WI38 (cell line): Measurements from ENCODE around the gene THBS3.

Experiments used
- H3K4me3 ChIP-seq: 2 replicates; pipeline ENCODE4 v1.5.1; 2011; ENCODE audit warnings: low read depth, mild to moderate bottlenecking, control low read depth, low read length
- CTCF ChIP-seq: IDR thresholded peaks from 2 replicates; pipeline ENCODE4 v1.5.1; 2012; ENCODE audit warnings: low read depth, mild to moderate bottlenecking, control low read depth, low read length

THBS3 gene

GRCh38 chr1:155207806-155208540, at the start of gene THBS3:
Gene THBS3, minus strand, starts transcription at chr1:155207897. Its CDS starts 21 bp downstream, at chr1:155207876.
- no peak for TF ChIP-seq CTCF
- peak within 1 kb of the TSS; percentile 96 for H3K4me3 ChIP-seq

GRCh38 chr1:155256058-155256852, 48.6 kb upstream of the THBS3 start:
- no peak for TF ChIP-seq CTCF
- H3K4me3 ChIP-seq: peak overlapping the region; percentile 75

- H3K4me3 ChIP-seq: peak within 1 kb of the TSS; percentile 75
Measured at GRCh38 chr1:155255243-155256007, 47.7 kb upstream of the THBS3 start, which contains the start of gene ENTREP3. Gene ENTREP3, minus strand, starts transcription at chr1:155255483. Its CDS starts 606 bp downstream, at chr1:155254877.

GRCh38 chr1:155254714-155255242, 47.1 kb upstream of the THBS3 start:
- H3K4me3 ChIP-seq: peak overlapping the region; percentile 75
- no peak for TF ChIP-seq CTCF

More at GRCh38 chr1:155255243-155256007, 47.7 kb upstream of the THBS3 start, which contains the start of gene ENTREP3:
- no peak for TF ChIP-seq CTCF

- peak overlapping the region; percentile 75 for H3K4me3 ChIP-seq
- no peak for TF ChIP-seq CTCF
Measured at GRCh38 chr1:155254228-155254713, 46.6 kb upstream of the THBS3 start.

GRCh38 chr1:155253797-155254196, 46.1 kb upstream of the THBS3 start:
- H3K4me3 ChIP-seq: peak overlapping the region; percentile 75

More at GRCh38 chr1:155253797-155254196, 46.1 kb upstream of the THBS3 start:
- no peak for TF ChIP-seq CTCF
